Measurements from ENCODE around the gene ANAPC5. TPM values are rescaled to one million over a fixed set of nuclear protein-coding genes. Genes with fewer than 3 reads are reported as not detected.

Gene ANAPC5
- total RNA-seq, 3 donors from 2014 or later: 136 to 152 (median 137) TPM

Other genes with a start within 250 kb of the ANAPC5 start
- gene P2RX7, start 219.5 kb downstream of the ANAPC5 start, total RNA-seq: 1 to 10 TPM; 2.5 to 4.8 (median 2.9) TPM
- 10 to 100 TPM; 18.1 to 21.9 (median 21.6) TPM for gene P2RX4, start 142.3 kb downstream of the ANAPC5 start, total RNA-seq
- 10 to 100 TPM; 28.9 to 41.4 (median 39.3) TPM for gene CAMKK2, start 55.7 kb downstream of the ANAPC5 start, total RNA-seq
- gene RNF34, start 47.7 kb upstream of the ANAPC5 start, total RNA-seq: 10 to 100 TPM; 69.8 to 84.3 (median 71.9) TPM
- gene KDM2B, start 228.6 kb upstream of the ANAPC5 start, total RNA-seq: 10 to 100 TPM; 47.3 to 51.8 (median 48.6) TPM

Measured in activated T-cell treated with anti-CD3 and anti-CD28 coated beads, Interleukin-2, amount 50 U/mL, for 4 hours (primary cell).